ENCODE results near the gene CBLN3.

CBLN3 gene

GRCh38 chr14:24439830-24440605, 10.6 kb upstream of the CBLN3 start:
- Histone ChIP-seq H3K9me3 (ENCODE audit: control insufficient read depth, low read length) (no peaks in the 10 kb centered on the region), H3K36me3 (ENCODE audit: control insufficient read depth, insufficient read depth, low read length) (peaks cover 7% of the 10 kb centered on the region), H3K4me3 (ENCODE audit: insufficient read depth, low read depth, low read length) (no peak overlapping the region), H3K27ac (ENCODE audit: insufficient read depth, low read depth, low read length, poor library complexity, severe bottlenecking) (no peak overlapping the region), H3K27me3 (ENCODE audit: control insufficient read depth, insufficient read depth, low read length, poor library complexity, severe bottlenecking) (no peaks in the 10 kb centered on the region), H3K4me1 (ENCODE audit: control insufficient read depth, insufficient read depth, low read length) (peaks cover 10% of the 10 kb centered on the region)
- WGBS, 2 experiments = 88% methylated on average over 15 of the region's 15 CpGs

- H3K9me3 ChIP-seq (ENCODE audit: control insufficient read depth, low read length) = no peaks in the 10 kb centered on the region
- H3K4me1 ChIP-seq (ENCODE audit: control insufficient read depth, insufficient read depth, low read length) = peaks cover 10% of the 10 kb centered on the region
- H3K27ac ChIP-seq (ENCODE audit: insufficient read depth, low read depth, low read length, poor library complexity, severe bottlenecking) = no peak overlapping the region
- peaks cover 7% of the 10 kb centered on the region for H3K36me3 ChIP-seq (ENCODE audit: control insufficient read depth, insufficient read depth, low read length)
- WGBS, 2 experiments = 94 to 97% methylated on average over 1 of the region's 1 CpG
- H3K4me3 ChIP-seq (ENCODE audit: insufficient read depth, low read depth, low read length) = no peak overlapping the region
- no peaks in the 10 kb centered on the region for H3K27me3 ChIP-seq (ENCODE audit: control insufficient read depth, insufficient read depth, low read length, poor library complexity, severe bottlenecking)
Measured at GRCh38 chr14:24439257-24439656, 9.8 kb upstream of the CBLN3 start.

GRCh38 chr14:24438223-24439097, 9.0 kb upstream of the CBLN3 start:
- H3K4me3 ChIP-seq (ENCODE audit: insufficient read depth, low read depth, low read length) = no peak overlapping the region
- H3K4me1 ChIP-seq (ENCODE audit: control insufficient read depth, insufficient read depth, low read length) = peaks cover 10% of the 10 kb centered on the region
- H3K9me3 ChIP-seq (ENCODE audit: control insufficient read depth, low read length) = no peaks in the 10 kb centered on the region
- WGBS, 2 experiments = 74 to 76% methylated on average over 9 of the region's 9 CpGs
- peaks cover 7% of the 10 kb centered on the region for H3K36me3 ChIP-seq (ENCODE audit: control insufficient read depth, insufficient read depth, low read length)
- H3K27ac ChIP-seq (ENCODE audit: insufficient read depth, low read depth, low read length, poor library complexity, severe bottlenecking) = no peak overlapping the region
- no peaks in the 10 kb centered on the region for H3K27me3 ChIP-seq (ENCODE audit: control insufficient read depth, insufficient read depth, low read length, poor library complexity, severe bottlenecking)

GRCh38 chr14:24437736-24438067, 8.2 kb upstream of the CBLN3 start:
- Histone ChIP-seq H3K27ac (ENCODE audit: insufficient read depth, low read depth, low read length, poor library complexity, severe bottlenecking) (no peak overlapping the region), H3K27me3 (ENCODE audit: control insufficient read depth, insufficient read depth, low read length, poor library complexity, severe bottlenecking) (no peaks in the 10 kb centered on the region), H3K4me1 (ENCODE audit: control insufficient read depth, insufficient read depth, low read length) (peaks cover 10% of the 10 kb centered on the region), H3K9me3 (ENCODE audit: control insufficient read depth, low read length) (no peaks in the 10 kb centered on the region), H3K4me3 (ENCODE audit: insufficient read depth, low read depth, low read length) (no peak overlapping the region), H3K36me3 (ENCODE audit: control insufficient read depth, insufficient read depth, low read length) (peaks cover 7% of the 10 kb centered on the region)
- 92 to 94% methylated on average over 2 of the region's 2 CpGs for WGBS, 2 experiments

GRCh38 chr14:24437020-24437735, 7.7 kb upstream of the CBLN3 start:
- H3K27ac ChIP-seq (ENCODE audit: insufficient read depth, low read depth, low read length, poor library complexity, severe bottlenecking) = no peak overlapping the region
- H3K27me3 ChIP-seq (ENCODE audit: control insufficient read depth, insufficient read depth, low read length, poor library complexity, severe bottlenecking) = no peaks in the 10 kb centered on the region
- H3K4me1 ChIP-seq (ENCODE audit: control insufficient read depth, insufficient read depth, low read length) = peaks cover 10% of the 10 kb centered on the region
- no peaks in the 10 kb centered on the region for H3K9me3 ChIP-seq (ENCODE audit: control insufficient read depth, low read length)
- WGBS, 2 experiments = 86 to 87% methylated on average over 12 of the region's 12 CpGs
- no peak overlapping the region for H3K4me3 ChIP-seq (ENCODE audit: insufficient read depth, low read depth, low read length)
- peaks cover 7% of the 10 kb centered on the region for H3K36me3 ChIP-seq (ENCODE audit: control insufficient read depth, insufficient read depth, low read length)

GRCh38 chr14:24436355-24437019, 7.0 kb upstream of the CBLN3 start:
- 68 to 75% methylated on average over 5 of the region's 5 CpGs for WGBS, 2 experiments
- Histone ChIP-seq H3K27ac (ENCODE audit: insufficient read depth, low read depth, low read length, poor library complexity, severe bottlenecking) (no peak overlapping the region), H3K4me3 (ENCODE audit: insufficient read depth, low read depth, low read length) (no peak overlapping the region), H3K9me3 (ENCODE audit: control insufficient read depth, low read length) (no peaks in the 10 kb centered on the region), H3K4me1 (ENCODE audit: control insufficient read depth, insufficient read depth, low read length) (peaks cover 7% of the 10 kb centered on the region), H3K36me3 (ENCODE audit: control insufficient read depth, insufficient read depth, low read length) (peaks cover 7% of the 10 kb centered on the region), H3K27me3 (ENCODE audit: control insufficient read depth, insufficient read depth, low read length, poor library complexity, severe bottlenecking) (no peaks in the 10 kb centered on the region)

- peaks cover 7% of the 10 kb centered on the region for H3K36me3 ChIP-seq (ENCODE audit: control insufficient read depth, insufficient read depth, low read length)
- H3K27ac ChIP-seq (ENCODE audit: insufficient read depth, low read depth, low read length, poor library complexity, severe bottlenecking) = no peak overlapping the region
- WGBS, 2 experiments = 75 to 76% methylated on average over 6 of the region's 6 CpGs
- no peaks in the 10 kb centered on the region for H3K27me3 ChIP-seq (ENCODE audit: control insufficient read depth, insufficient read depth, low read length, poor library complexity, severe bottlenecking)
- H3K9me3 ChIP-seq (ENCODE audit: control insufficient read depth, low read length) = no peaks in the 10 kb centered on the region
- peaks cover 2% of the 10 kb centered on the region for H3K4me1 ChIP-seq (ENCODE audit: control insufficient read depth, insufficient read depth, low read length)
- H3K4me3 ChIP-seq (ENCODE audit: insufficient read depth, low read depth, low read length) = no peak overlapping the region
Measured at GRCh38 chr14:24435998-24436354, 6.5 kb upstream of the CBLN3 start.

- Histone ChIP-seq H3K4me1 (ENCODE audit: control insufficient read depth, insufficient read depth, low read length) (no peaks in the 10 kb centered on the region), H3K27me3 (ENCODE audit: control insufficient read depth, insufficient read depth, low read length, poor library complexity, severe bottlenecking) (no peaks in the 10 kb centered on the region), H3K36me3 (ENCODE audit: control insufficient read depth, insufficient read depth, low read length) (peaks cover 7% of the 10 kb centered on the region), H3K27ac (ENCODE audit: insufficient read depth, low read depth, low read length, poor library complexity, severe bottlenecking) (no peak overlapping the region), H3K9me3 (ENCODE audit: control insufficient read depth, low read length) (no peaks in the 10 kb centered on the region), H3K4me3 (ENCODE audit: insufficient read depth, low read depth, low read length) (no peak overlapping the region)
- 90 to 93% methylated on average over 2 of the region's 2 CpGs for WGBS, 2 experiments
Measured at GRCh38 chr14:24435192-24435810, 5.8 kb upstream of the CBLN3 start.

GRCh38 chr14:24434676-24435075, 5.2 kb upstream of the CBLN3 start:
- no peak overlapping the region for H3K4me3 ChIP-seq (ENCODE audit: insufficient read depth, low read depth, low read length)
- 96 to 97% methylated on average over 3 of the region's 3 CpGs for WGBS, 2 experiments
- H3K27me3 ChIP-seq (ENCODE audit: control insufficient read depth, insufficient read depth, low read length, poor library complexity, severe bottlenecking) = no peaks in the 10 kb centered on the region
- H3K9me3 ChIP-seq (ENCODE audit: control insufficient read depth, low read length) = no peaks in the 10 kb centered on the region
- H3K36me3 ChIP-seq (ENCODE audit: control insufficient read depth, insufficient read depth, low read length) = peaks cover 7% of the 10 kb centered on the region
- no peak overlapping the region for H3K27ac ChIP-seq (ENCODE audit: insufficient read depth, low read depth, low read length, poor library complexity, severe bottlenecking)
- no peaks in the 10 kb centered on the region for H3K4me1 ChIP-seq (ENCODE audit: control insufficient read depth, insufficient read depth, low read length)
